ENCODE measurements around the gene TTC28. TPM values are rescaled to one million over a fixed set of nuclear protein-coding genes. Genes with fewer than 3 reads are reported as not detected.

The TTC28 gene
- total and polyA plus RNA-seq, 7 donors = 1.2 to 12.1 (median 3.5) TPM

DNA sequence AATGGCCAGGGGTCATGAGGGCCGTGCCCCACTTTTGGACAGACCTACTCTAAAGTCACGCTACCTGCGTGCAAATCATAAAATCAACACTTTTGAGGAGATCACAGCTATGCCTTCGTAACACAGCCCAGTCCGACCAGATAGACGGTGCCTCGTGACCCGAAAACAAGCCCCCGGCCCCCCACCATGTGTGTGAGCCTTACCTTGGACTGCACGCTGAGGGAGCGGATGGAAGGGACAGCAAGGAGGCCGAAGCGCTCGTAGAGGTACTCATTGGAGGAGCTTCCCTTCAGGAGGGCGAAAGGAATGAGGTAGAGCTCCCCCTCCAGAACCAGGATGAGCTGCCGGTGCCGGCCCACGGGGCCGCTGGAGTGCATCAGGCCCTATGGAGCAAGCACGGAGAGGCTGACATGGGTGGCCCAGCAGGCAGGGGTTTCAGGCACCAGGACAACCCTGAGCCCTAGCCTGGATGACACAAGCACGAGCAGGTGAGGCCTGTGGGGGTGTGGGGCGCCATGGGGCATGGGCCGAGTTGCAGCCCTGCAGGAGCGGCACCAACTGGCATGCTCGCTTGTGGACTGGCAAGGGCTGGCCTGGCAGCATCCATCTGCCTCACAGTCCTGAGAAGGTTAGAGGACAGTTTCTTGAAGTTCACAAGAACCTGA is 678.3 kb downstream of the TTC28 start:
- intact Hi-C loops (cut with DNase I) = loop anchor here in 1 of 2 donors (10.0 kb wide), 2 partner anchors 597 to 1247 kb away; no protein-coding TSS in a partner anchor
- no peaks in the 10 kb centered on the region for H3K4me1 ChIP-seq
- peaks cover 0 to 35% of the 10 kb centered on the region in 2 donors for H3K36me3 ChIP-seq (ENCODE audit: insufficient read depth in 1 of 2, low read depth in 1 of 2)
- no peak for ATAC-seq
- H3K27ac ChIP-seq = no peak overlapping the region
- H3K27me3 ChIP-seq (ENCODE audit: insufficient read depth in 3 of 3, low read length in 2 of 3) = no peaks in the 10 kb centered on the region
- WGBS, 3 donors = 95 to 97% (median 96%) methylated on average over 25 of the region's 25 CpGs
- TF ChIP-seq, protein P1, sequence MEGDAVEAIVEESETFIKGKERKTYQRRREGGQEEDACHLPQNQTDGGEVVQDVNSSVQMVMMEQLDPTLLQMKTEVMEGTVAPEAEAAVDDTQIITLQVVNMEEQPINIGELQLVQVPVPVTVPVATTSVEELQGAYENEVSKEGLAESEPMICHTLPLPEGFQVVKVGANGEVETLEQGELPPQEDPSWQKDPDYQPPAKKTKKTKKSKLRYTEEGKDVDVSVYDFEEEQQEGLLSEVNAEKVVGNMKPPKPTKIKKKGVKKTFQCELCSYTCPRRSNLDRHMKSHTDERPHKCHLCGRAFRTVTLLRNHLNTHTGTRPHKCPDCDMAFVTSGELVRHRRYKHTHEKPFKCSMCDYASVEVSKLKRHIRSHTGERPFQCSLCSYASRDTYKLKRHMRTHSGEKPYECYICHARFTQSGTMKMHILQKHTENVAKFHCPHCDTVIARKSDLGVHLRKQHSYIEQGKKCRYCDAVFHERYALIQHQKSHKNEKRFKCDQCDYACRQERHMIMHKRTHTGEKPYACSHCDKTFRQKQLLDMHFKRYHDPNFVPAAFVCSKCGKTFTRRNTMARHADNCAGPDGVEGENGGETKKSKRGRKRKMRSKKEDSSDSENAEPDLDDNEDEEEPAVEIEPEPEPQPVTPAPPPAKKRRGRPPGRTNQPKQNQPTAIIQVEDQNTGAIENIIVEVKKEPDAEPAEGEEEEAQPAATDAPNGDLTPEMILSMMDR (IDR thresholded peaks at IDR 0.05) = no peak
- no peak overlapping the region for H3K4me3 ChIP-seq
- H3K9me3 ChIP-seq = no peaks in the 10 kb centered on the region
- peak in 1 of 2 donors; percentile 48 for DNase-seq

DNA sequence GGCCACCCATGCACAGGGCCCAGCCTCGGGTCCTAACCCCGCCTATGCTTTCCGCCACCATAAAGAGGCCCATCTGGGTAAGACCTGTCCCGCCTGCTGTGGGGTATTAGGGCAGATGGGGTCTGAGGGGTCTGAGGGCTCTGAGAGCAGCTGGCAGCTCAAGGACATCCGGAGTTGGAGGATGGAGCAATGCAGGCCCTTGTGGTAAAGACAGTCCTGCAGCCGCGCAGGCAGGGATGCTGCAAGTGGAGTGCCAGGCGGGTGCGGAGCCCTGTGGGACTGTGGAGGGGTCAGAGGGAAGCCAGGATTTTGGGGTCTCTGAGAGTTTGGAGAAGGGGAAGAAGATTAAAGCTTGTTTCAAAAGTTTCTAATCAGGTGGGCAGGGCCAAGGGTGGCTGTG is 679.3 kb downstream of the TTC28 start:
- Histone ChIP-seq H3K4me1 (no peaks in the 10 kb centered on the region), H3K27me3 (ENCODE audit: insufficient read depth in 3 of 3, low read length in 2 of 3) (no peaks in the 10 kb centered on the region), H3K36me3 (ENCODE audit: insufficient read depth in 1 of 2, low read depth in 1 of 2) (peaks cover 0 to 43% of the 10 kb centered on the region in 2 donors), H3K27ac (no peak overlapping the region), H3K9me3 (no peaks in the 10 kb centered on the region), H3K4me3 (no peak overlapping the region)
- WGBS, 3 donors = 90 to 96% (median 93%) methylated on average over 9 of the region's 9 CpGs
- TF ChIP-seq, protein P1 (IDR thresholded peaks at IDR 0.05) = no peak
- no peak for ATAC-seq
- DNase-seq = peak in 1 of 2 donors; percentile 27
- intact Hi-C loops (cut with DNase I) = loop anchor here in 1 of 2 donors (10.0 kb wide), 2 partner anchors 596 to 1246 kb away; no protein-coding TSS in a partner anchor

DNA sequence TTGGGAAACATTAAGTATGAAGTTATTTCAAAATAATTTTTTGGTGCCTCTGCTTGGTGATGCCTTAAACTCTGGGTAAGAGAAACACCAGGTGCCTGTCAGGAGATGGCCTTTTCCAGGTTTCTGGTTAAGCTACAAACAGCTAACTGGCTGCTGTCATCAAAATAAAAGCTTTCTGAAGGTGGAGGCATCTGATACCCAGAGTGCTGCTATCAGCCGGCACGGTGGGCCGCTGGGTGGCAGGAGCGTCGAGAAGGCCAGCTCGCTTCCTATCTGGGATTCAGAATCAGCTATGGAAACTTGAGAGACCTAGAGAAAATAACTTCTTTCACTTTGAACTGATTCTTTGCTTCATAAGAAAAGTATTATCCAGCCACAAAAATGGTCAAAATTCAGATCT is 679.8 kb downstream of the TTC28 start:
- no peaks in the 10 kb centered on the region for H3K4me1 ChIP-seq
- no peak for ATAC-seq
- TF ChIP-seq, protein P1 (IDR thresholded peaks at IDR 0.05) = no peak
- WGBS, 3 donors = 89 to 93% (median 90%) methylated on average over 6 of the region's 6 CpGs
- no peaks in the 10 kb centered on the region for H3K27me3 ChIP-seq (ENCODE audit: insufficient read depth in 3 of 3, low read length in 2 of 3)
- intact Hi-C loops (cut with DNase I) = loop anchor here in 1 of 2 donors (10.0 kb wide), 2 partner anchors 595 to 1245 kb away; no protein-coding TSS in a partner anchor
- H3K4me3 ChIP-seq = no peak overlapping the region
- H3K27ac ChIP-seq = no peak overlapping the region
- peaks cover 0 to 47% of the 10 kb centered on the region in 2 donors for H3K36me3 ChIP-seq (ENCODE audit: insufficient read depth in 1 of 2, low read depth in 1 of 2)
- H3K9me3 ChIP-seq = no peaks in the 10 kb centered on the region
- DNase-seq = no peak

DNA sequence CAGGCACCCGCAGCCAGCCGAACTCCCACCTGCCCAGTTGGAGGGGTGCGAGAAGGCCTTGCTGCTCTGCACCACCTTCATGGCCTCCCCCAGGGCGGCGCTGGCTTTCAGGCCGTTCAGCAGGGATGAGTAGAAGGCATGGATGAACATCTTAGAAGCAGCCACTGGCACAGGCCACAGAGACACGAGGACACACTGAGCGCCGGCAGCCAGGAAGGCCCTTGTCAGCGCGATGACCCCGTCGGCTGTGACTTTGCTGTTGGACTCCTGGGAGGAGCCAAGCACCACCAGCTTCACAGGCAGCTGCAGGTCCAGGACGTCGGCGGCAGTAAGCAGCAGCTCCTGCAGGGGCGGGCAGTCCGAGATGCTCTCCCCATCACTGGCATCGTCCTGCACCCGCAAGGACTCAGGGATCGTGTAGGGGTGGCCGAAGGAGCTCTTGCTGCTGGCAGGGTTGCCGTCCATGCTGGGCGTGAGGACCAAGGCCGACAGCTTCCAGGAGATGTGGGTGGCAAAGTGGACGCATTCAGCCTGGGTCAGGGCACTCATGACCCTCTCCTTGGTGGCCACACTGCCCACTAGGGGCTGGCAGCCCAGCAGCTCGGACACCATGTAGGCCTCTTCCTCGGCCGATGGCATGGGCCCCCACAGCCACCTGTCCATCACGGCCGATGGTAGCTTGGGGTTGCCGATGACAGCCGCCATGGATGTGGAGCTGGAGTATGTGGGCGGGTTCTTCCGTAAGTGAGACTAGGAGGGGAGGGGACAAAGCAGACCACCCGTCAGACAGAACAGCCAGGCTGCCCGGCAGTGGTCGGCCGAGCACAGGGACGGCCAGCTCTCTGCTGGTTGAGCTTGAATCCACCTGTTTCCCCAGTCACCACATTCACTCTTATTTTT is 680.9 kb downstream of the TTC28 start:
- no peaks in the 10 kb centered on the region for H3K4me1 ChIP-seq
- TF ChIP-seq, protein P1 (IDR thresholded peaks at IDR 0.05) = no peak
- 90 to 93% (median 93%) methylated on average over 40 of the region's 40 CpGs for WGBS, 3 donors
- no peak overlapping the region for H3K4me3 ChIP-seq
- DNase-seq (peak in 1 of 2 donors; percentile 46), ATAC-seq (no peak)
- H3K9me3 ChIP-seq = no peaks in the 10 kb centered on the region
- H3K36me3 ChIP-seq (ENCODE audit: insufficient read depth in 1 of 2, low read depth in 1 of 2) = peaks cover 0 to 51% of the 10 kb centered on the region in 2 donors
- H3K27ac ChIP-seq = no peak overlapping the region
- no peaks in the 10 kb centered on the region for H3K27me3 ChIP-seq (ENCODE audit: insufficient read depth in 3 of 3, low read length in 2 of 3)
- intact Hi-C loops (cut with DNase I) = no loop called here

All from psoas muscle (tissue), 8 donors.